Measurements from ENCODE around the gene RPL12.
"Not testable (repeated sequence)": the region's sequence is repeated elsewhere in the genome, so short reads cannot be mapped to it uniquely, and the experiment has no call there.

Gene RPL12

GRCh38 chr9:127467621-127468020, 16.4 kb upstream of the RPL12 start:
- no peak for DNase-seq (ENCODE audit: low spot score)

- DNase-seq (ENCODE audit: low spot score), result not testable (repeated sequence)
These were observed 15.3 kb upstream of the RPL12 start for GRCh38 chr9:127466407-127466917.

DNA sequence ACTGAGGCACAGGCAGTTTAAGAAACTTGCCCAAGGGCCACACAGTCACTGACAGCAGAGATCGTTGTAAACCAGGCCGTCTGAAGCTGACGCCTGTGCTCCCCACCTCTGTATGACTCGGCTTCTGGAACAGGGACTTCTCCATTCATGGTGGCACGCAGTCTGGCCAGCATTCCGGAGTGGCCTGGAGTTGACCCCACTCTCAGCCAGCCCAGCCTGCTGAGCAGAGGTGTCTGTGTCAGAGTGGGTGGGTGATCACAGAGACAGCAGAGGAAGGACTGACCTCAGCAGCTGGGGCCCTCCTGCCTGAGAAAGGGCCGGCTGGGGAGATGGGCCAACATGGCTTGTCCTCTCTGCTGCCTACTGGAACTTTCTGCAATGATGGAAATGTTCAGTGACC, 12.7 kb upstream of the RPL12 start:
- DNase-seq (ENCODE audit: low spot score), result no peak

GRCh38 chr9:127463382-127463781, 12.2 kb upstream of the RPL12 start:
- DNase-seq (ENCODE audit: low spot score), result no peak

- DNase-seq (ENCODE audit: low spot score), result no peak
These were observed 7.7 kb upstream of the RPL12 start for GRCh38 chr9:127458921-127459320.

GRCh38 chr9:127457191-127457878, 6.1 kb upstream of the RPL12 start:
- no peak for DNase-seq (ENCODE audit: low spot score)

- DNase-seq (ENCODE audit: low spot score), result peak; percentile 18
These were observed 4.3 kb upstream of the RPL12 start for GRCh38 chr9:127455324-127455992.

- DNase-seq (ENCODE audit: low spot score), result no peak
These were observed 1.5 kb upstream of the RPL12 start for GRCh38 chr9:127452691-127453090.

DNA sequence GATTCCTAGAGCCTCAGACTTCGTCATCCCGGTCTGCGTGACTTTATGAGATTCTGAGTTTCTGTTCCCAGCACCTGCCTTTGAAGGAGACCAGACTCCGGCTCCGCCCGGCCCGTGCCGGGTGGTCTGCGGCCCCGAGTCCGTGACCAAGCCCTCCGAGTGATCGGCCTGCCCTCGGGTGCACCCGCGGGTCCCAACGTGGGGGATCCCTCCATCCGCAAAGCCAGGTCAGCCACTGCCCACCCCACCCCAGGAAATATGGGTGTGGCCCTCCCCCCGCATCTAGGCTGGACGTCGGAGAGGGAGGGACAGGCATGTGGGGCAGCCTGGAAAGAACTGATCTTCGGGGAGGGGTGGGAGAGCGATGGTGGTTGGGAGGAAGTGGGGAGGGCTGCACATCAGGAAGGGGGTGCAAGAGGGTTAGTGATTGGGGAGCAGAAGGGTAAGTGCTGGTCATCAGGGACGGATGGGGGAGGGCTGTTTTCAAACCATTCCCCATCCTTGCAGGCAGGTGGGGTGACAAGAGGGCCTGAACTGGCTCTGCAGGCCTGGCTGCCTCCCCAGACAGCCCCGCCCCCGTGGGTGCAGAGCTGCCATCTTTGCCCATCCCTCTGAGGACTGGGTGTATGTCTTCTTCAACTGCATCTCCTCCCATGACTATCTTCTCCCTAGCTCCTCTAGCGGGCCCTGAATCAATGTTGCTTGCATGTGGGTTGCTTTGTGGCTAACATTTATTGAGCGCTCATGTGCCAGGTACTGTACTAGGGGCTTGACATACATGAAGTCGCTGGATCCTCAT, 851 bp upstream of the RPL12 start:
- peak; percentile 45 for DNase-seq (ENCODE audit: low spot score)

DNA sequence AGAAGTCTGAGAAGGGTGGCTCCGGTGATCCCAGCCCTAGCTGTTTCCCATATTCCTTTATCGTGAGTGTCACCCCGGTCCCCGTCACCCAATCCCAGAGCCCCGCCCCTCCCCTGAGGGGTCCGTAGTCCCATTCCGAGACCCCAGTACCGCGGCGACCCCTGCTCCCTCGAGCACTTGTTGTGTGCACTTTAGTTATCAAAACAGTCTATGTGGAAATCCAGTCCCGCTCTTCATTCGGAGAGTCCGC, 327 bp upstream of the RPL12 start:
- DNase-seq (ENCODE audit: low spot score), result no peak

DNA sequence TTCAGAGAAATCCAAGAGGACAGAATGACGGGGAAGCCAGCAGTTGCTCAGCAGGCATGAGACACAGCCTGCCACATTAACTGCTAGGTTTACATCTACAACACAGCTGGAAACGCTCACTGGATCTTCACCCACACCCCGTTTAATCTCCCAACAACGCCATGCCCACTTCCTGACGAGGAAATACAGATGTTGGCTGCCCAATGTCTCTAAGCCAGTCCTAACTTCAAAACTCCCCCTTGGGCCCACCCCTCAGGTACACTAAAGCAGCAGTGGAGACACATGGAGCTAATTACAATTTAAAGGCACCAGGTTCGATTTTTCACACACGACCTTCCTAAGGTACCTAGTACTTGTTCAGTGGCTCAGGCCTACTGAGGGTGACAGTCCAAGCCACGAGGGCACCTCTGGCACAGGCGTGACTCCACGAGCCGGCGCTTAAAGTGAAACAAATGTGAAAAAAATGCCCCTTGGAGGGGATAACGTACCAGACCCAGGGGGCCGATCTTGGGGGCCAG, 904 bp downstream of the RPL12 start:
- no peak for DNase-seq (ENCODE audit: low spot score)

DNA sequence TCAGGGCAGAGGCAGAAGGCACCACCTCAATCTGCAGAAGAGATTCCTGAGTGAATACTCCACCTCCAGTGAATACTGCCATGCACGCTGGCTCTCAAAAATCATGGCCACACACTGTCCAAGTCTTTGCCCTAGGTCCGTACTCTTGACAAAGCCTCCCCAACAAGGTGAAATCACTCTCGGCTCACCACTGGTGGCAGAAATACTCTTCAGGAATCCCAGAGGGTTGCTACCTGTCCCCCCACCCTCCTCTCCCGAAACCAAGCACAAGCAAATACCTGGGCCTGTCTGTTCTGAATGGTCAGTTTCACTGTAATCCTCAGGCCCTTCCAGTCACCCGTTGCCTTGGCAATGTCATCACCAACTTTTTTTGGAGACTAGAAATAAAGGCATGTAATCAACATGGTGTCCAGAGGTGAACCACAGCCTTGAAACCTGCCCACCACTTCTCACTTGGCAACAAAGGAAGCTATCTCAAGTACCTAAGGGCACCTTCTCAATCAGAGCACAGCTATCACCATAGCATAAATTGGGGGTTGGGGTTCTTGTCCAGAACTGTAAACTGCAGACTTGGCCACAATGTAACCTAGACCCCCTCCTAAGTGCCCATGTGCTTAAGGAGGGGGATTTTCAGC, 1.8 kb downstream of the RPL12 start:
- DNase-seq (ENCODE audit: low spot score), result no peak

GRCh38 chr9:127448112-127448805, 2.9 kb downstream of the RPL12 start:
- DNase-seq (ENCODE audit: low spot score), result no peak

DNA sequence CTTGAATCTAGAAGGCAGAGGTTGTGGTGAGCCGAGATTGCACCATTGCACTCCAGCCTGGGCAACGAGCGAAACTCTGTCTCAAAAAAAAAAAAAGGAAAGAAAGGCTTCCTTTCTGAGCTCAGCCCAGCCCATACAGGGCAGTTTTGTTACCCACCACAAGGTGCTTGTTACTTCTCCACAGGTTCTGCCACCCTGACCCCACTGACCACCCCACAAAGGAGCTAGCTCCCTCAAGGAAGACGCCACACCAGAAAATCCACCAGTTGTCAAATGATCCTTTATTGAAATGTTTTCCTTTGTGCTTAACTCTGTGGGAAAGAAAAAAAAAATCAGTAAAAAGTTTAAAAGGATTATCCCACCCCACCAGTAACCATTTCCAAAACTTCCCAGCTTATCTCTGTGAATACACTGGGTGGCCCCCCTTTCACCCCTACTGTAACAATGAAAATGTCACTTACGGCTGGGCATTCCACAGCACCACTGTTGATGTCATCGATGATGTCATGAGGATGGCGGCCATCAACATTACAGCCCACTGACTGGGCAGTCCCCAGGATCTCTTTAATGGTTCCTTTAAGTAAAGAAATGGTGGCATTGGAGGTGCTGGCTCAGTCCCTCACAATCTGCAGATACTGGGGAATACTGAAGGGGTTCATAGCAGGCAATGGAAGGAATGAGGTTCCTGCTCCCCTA, 3.6 kb downstream of the RPL12 start:
- DNase-seq (ENCODE audit: low spot score), result no peak

DNA sequence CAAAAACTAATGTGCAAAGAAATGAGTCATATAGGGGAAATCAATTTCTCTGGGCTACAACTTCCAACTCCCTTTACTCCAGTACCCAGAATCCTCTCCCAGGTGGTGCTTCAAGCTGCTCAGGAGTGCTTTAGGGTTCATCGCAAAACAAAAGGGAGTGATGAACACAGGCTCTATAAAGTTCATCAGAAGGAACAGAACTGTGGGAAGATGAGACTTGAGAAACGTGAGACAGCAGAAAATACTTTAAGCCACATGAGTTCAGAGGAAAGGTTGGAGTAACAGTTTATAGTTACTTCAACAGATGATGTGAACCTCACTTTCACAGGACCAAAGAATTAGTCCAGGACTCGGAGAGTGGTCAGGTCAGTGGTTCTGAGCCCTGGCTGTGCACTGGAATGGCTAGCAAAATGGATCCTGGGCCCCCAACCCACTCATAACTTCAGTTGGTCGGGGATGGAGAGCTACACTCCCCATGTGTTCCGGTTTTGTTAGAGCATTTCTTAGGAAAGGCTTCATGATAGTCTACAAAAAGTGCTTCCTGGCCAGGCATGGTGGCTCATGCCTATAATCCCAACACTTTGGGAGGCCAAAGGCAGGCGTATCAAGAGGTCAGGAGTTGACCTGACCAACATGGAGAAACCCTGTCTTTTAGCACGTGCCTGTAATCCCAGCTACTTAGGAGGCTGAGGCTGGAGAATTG, 4.3 kb downstream of the RPL12 start:
- DNase-seq (ENCODE audit: low spot score), result no peak

DNA sequence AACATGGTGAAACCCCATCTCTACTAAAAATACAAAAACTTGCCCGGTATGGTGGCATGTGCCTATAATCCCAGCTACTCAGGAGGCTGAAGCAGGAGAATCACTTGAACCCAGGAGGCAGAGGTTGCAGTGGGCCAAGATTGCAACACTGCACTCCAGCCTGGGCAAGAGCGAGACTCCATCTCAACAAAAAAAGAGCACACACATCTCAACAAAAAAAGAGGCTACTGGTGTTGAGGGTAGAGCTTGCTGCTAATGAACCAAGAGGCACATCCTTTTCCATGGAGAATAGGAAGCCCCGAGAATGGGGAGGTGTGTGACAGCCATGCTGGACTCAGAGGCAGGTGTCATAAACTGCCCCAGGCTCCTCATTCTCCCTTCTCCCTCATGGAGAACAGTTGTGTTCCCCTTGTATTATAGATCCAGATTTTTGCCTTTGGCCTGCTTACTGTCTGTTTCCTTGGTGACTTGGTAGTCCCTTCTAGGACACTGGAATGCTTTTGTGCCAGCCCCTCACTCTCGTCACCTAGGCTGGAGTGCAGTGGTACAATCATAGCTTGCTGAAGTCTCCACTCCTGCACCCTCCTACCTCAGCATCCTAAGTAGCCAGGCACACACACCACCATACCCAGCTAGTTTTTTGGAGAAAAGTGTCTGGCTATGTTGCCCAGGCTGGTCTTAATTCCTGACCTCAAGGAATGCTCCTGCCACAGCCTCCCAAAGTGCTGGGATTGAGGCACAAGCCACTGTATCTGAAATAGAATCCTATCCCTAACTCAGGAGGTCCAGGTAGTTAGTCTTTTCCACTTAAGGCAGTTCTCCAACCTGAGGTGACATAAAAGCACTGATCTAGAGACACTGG, 5.1 kb downstream of the RPL12 start:
- no peak for DNase-seq (ENCODE audit: low spot score)

DNA sequence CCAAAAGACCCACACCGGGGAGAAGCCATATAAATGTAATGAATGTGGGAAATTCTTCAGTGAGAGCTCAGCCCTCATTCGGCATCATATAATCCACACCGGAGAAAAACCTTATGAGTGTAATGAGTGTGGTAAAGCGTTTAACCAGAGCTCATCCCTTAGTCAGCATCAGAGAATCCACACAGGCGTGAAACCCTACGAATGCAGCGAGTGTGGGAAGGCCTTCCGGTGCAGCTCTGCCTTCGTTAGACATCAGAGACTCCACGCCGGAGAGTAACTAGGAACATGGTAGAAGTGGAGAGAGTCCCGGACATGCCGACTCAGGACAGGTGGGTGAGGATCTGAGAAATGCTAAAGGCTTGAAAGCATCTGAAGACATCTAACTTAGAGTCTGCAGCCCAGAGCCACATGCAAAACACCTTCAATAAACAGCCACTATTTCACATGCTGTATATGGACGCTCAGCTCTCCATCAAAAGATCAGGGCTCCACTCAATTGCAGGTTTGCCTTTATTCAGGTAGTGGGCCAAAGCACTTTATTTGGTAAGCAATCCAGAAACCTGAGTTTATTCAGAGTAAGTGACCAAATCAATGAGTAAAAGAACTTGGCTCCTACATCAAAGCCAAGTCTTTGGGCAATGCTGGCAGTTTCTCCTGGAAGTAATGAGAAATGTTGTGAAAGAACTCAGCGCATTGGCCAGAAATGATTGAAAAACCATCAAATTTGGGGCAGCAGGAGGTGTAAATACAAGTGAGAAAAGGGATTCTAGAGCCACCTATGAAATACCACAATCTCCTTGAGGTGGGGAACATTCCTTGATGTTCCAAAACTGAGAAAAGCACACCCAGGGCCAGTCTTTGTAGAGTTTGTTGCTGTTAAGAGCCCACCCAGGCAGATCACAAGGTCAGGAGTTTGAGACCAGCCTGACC, 6.0 kb downstream of the RPL12 start:
- no peak for DNase-seq (ENCODE audit: low spot score)

DNA sequence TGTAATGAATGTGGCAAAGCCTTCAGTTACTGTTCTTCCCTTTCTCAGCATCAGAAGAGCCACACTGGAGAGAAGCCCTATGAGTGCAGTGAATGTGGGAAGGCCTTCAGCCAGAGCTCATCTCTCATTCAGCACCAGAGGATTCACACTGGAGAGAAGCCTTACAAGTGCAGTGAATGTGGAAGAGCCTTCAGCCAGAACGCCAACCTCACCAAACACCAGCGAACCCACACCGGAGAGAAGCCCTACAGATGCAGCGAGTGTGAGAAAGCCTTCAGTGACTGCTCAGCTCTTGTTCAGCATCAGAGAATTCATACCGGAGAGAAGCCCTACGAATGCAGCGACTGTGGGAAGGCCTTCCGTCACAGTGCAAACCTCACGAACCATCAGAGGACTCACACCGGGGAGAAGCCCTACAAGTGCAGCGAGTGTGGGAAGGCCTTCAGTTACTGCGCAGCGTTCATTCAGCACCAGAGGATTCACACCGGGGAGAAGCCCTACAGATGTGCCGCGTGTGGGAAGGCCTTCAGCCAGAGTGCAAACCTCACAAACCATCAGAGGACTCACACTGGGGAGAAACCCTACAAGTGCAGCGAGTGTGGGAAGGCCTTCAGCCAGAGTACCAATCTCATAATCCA, 6.8 kb downstream of the RPL12 start:
- DNase-seq (ENCODE audit: low spot score), result no peak
